ENCODE data around the gene DNER. TPM values are rescaled to one million over a fixed set of nuclear protein-coding genes. Genes with fewer than 3 reads are reported as not detected.

Gene DNER
- total RNA-seq, 1 experiment from 2014 or later = 0.28 TPM

DNA sequence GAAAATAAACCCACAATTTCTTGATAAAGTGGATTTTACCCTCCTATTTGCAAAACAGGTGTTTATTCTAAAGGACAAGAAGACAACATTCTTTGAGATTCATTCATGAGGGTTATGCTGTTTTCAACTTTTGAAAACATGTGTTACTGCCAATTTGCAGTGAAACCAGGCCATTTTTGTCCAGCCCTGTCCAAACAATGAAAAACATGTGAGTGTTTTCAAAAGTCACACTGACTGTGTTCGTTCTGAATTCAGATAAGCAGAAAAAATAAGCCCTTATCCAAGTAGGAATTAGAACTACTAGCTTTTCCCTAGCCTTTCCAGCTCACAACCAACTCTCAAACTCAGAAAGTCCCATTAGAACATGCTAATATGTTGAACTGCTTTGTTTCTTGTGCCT, 295.2 kb downstream of the DNER start:
- H4K20me1 ChIP-seq (ENCODE audit: insufficient read depth) = no peaks in the 10 kb centered on the region
- intact Hi-C loops (cut with micrococcal nuclease; ENCODE audit: unreplicated experiment) = no loop called here
- no peak overlapping the region for H3K4me2 ChIP-seq
- CTCF ChIA-PET = no interaction called here
- H3K27ac ChIP-seq = no peak overlapping the region
- no peaks in the 10 kb centered on the region for H3K9me2 ChIP-seq (ENCODE audit: insufficient read depth)
- DNase-seq = no peak
- POLR2A ChIA-PET (ENCODE audit: unreplicated experiment) = no interaction called here
- H3K79me2 ChIP-seq (ENCODE audit: low read depth) = no peaks in the 10 kb centered on the region
- H3F3A ChIP-seq (ENCODE audit: insufficient read depth, low read depth) = no peaks in the 10 kb centered on the region
- no peaks in the 10 kb centered on the region for H3K27me3 ChIP-seq (ENCODE audit: insufficient read depth, low read depth)
- TF ChIP-seq, protein P1, sequence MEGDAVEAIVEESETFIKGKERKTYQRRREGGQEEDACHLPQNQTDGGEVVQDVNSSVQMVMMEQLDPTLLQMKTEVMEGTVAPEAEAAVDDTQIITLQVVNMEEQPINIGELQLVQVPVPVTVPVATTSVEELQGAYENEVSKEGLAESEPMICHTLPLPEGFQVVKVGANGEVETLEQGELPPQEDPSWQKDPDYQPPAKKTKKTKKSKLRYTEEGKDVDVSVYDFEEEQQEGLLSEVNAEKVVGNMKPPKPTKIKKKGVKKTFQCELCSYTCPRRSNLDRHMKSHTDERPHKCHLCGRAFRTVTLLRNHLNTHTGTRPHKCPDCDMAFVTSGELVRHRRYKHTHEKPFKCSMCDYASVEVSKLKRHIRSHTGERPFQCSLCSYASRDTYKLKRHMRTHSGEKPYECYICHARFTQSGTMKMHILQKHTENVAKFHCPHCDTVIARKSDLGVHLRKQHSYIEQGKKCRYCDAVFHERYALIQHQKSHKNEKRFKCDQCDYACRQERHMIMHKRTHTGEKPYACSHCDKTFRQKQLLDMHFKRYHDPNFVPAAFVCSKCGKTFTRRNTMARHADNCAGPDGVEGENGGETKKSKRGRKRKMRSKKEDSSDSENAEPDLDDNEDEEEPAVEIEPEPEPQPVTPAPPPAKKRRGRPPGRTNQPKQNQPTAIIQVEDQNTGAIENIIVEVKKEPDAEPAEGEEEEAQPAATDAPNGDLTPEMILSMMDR (conservative IDR thresholded peaks at IDR 0.05) = no peak
- no peak for TF ChIP-seq EZH2 (IDR thresholded peaks at IDR 0.05; ENCODE audit: low read depth)
- BruUV-seq (replicated peaks) = no TSS peak
- H3K4me1 ChIP-seq (replicated peaks; ENCODE audit: insufficient read depth) = no peaks in the 10 kb centered on the region
- no peaks in the 10 kb centered on the region for H3K9me3 ChIP-seq (ENCODE audit: insufficient read depth, low read depth)
- H3K36me3 ChIP-seq (ENCODE audit: low read depth) = no peaks in the 10 kb centered on the region
- H3K4me3 ChIP-seq = no peak overlapping the region
- H2AFZ ChIP-seq = no peak overlapping the region

- Histone ChIP-seq H2AFZ (no peak overlapping the region), H3K79me2 (ENCODE audit: low read depth) (no peaks in the 10 kb centered on the region), H3K27me3 (ENCODE audit: insufficient read depth, low read depth) (no peaks in the 10 kb centered on the region), H3K27ac (no peak overlapping the region), H3K4me1 (replicated peaks; ENCODE audit: insufficient read depth) (no peaks in the 10 kb centered on the region), H3K4me3 (no peak overlapping the region), H3K9me3 (ENCODE audit: insufficient read depth, low read depth) (no peaks in the 10 kb centered on the region), H3K9me2 (ENCODE audit: insufficient read depth) (no peaks in the 10 kb centered on the region), H4K20me1 (ENCODE audit: insufficient read depth) (no peaks in the 10 kb centered on the region), H3F3A (ENCODE audit: insufficient read depth, low read depth) (no peaks in the 10 kb centered on the region), H3K4me2 (no peak overlapping the region), H3K36me3 (ENCODE audit: low read depth) (no peaks in the 10 kb centered on the region)
- no TSS peak for BruUV-seq (replicated peaks)
- intact Hi-C loops (cut with micrococcal nuclease; ENCODE audit: unreplicated experiment) = no loop called here
- ChIA-PET CTCF (no interaction called here), POLR2A (ENCODE audit: unreplicated experiment) (interaction anchor here (0.7 kb wide), 1 partner anchor 899 kb away, joined by 5 read pairs; no protein-coding TSS in a partner anchor)
- DNase-seq = no peak
- TF ChIP-seq, protein P1 (conservative IDR thresholded peaks at IDR 0.05) = no peak
- no peak for TF ChIP-seq EZH2 (IDR thresholded peaks at IDR 0.05; ENCODE audit: low read depth)
These were observed 296.4 kb downstream of the DNER start for GRCh38 chr2:229417916-229418315.

DNA sequence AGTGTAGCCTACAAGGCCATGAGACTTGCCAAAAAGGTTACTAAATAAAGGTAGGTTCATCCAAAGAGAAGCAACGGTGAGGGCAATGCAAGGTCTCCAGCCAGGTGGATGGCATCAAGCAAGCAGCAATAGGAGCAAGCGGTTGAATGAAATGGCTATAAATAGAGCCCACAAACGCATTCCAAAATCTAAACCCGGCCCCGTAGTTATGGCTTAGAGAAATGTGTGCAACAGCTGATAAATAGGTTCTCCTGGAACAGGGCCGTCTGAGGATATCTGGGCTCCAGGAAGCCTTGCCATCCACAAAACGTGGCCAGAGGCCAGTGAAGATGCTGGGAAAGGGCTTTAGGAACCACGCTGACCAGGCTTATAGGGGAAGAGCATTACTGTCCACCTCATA, 297.2 kb downstream of the DNER start:
- TF ChIP-seq EZH2 (IDR thresholded peaks at IDR 0.05; ENCODE audit: low read depth) = no peak
- TF ChIP-seq, protein P1 (conservative IDR thresholded peaks at IDR 0.05) = no peak
- intact Hi-C loops (cut with micrococcal nuclease; ENCODE audit: unreplicated experiment) = no loop called here
- Histone ChIP-seq H3K36me3 (ENCODE audit: low read depth) (no peaks in the 10 kb centered on the region), H4K20me1 (ENCODE audit: insufficient read depth) (no peaks in the 10 kb centered on the region), H3K4me2 (no peak overlapping the region), H3F3A (ENCODE audit: insufficient read depth, low read depth) (no peaks in the 10 kb centered on the region), H2AFZ (no peak overlapping the region), H3K4me1 (replicated peaks; ENCODE audit: insufficient read depth) (no peaks in the 10 kb centered on the region), H3K9me3 (ENCODE audit: insufficient read depth, low read depth) (no peaks in the 10 kb centered on the region), H3K27me3 (ENCODE audit: insufficient read depth, low read depth) (no peaks in the 10 kb centered on the region), H3K9me2 (ENCODE audit: insufficient read depth) (no peaks in the 10 kb centered on the region), H3K27ac (no peak overlapping the region), H3K79me2 (ENCODE audit: low read depth) (no peaks in the 10 kb centered on the region), H3K4me3 (no peak overlapping the region)
- ChIA-PET CTCF (no interaction called here), POLR2A (ENCODE audit: unreplicated experiment) (no interaction called here)
- no peak for DNase-seq
- BruUV-seq (replicated peaks) = no TSS peak
